ENCODE measurements around the gene SYTL1.

The SYTL1 gene

GRCh38 chr1:27374362-27375086 is 32.7 kb downstream of the SYTL1 start, which contains the start of gene FCN3:
Gene FCN3, minus strand, starts transcription at chr1:27374824. Its CDS starts 6 bp downstream, at chr1:27374818.
- Histone ChIP-seq H3K4me1 (ENCODE audit: insufficient read depth, poor library complexity, severe bottlenecking) (no peaks in the 10 kb centered on the region), H3K27me3 (ENCODE audit: insufficient read depth, poor library complexity, severe bottlenecking) (no peaks in the 10 kb centered on the region), H3K4me3 (ENCODE audit: severe bottlenecking) (no peak within 1 kb of the TSS), H3K36me3 (ENCODE audit: low read depth) (no peaks in the 10 kb centered on the region), H3K9me3 (ENCODE audit: severe bottlenecking) (no peaks in the 10 kb centered on the region), H3K27ac (ENCODE audit: poor library complexity, severe bottlenecking) (no peak within 1 kb of the TSS)
- ATAC-seq (ENCODE audit: low read depth) (no peak), DNase-seq (ENCODE audit: low spot score) (peak; percentile 50)
- TF ChIP-seq CTCF (IDR thresholded peaks at IDR 0.05; ENCODE audit: poor library complexity, severe bottlenecking): no peak

GRCh38 chr1:27377760-27378495 is 36.1 kb downstream of the SYTL1 start:
- no peak for DNase-seq (ENCODE audit: low spot score)
- no peak for ATAC-seq (ENCODE audit: low read depth)
- no peaks in the 10 kb centered on the region for H3K27me3 ChIP-seq (ENCODE audit: insufficient read depth, poor library complexity, severe bottlenecking)
- H3K4me1 ChIP-seq (ENCODE audit: insufficient read depth, poor library complexity, severe bottlenecking): no peaks in the 10 kb centered on the region
- no peak for TF ChIP-seq CTCF (IDR thresholded peaks at IDR 0.05; ENCODE audit: poor library complexity, severe bottlenecking)
- H3K27ac ChIP-seq (ENCODE audit: poor library complexity, severe bottlenecking): no peak overlapping the region
- no peak overlapping the region for H3K4me3 ChIP-seq (ENCODE audit: severe bottlenecking)
- H3K9me3 ChIP-seq (ENCODE audit: severe bottlenecking): no peaks in the 10 kb centered on the region
- H3K36me3 ChIP-seq (ENCODE audit: low read depth): no peaks in the 10 kb centered on the region

- H3K4me1 ChIP-seq (ENCODE audit: insufficient read depth, poor library complexity, severe bottlenecking): no peaks in the 10 kb centered on the region
- H3K4me3 ChIP-seq (ENCODE audit: severe bottlenecking): no peak overlapping the region
- no peak for TF ChIP-seq CTCF (IDR thresholded peaks at IDR 0.05; ENCODE audit: poor library complexity, severe bottlenecking)
- ATAC-seq (ENCODE audit: low read depth) (no peak), DNase-seq (ENCODE audit: low spot score) (no peak)
- H3K27me3 ChIP-seq (ENCODE audit: insufficient read depth, poor library complexity, severe bottlenecking): no peaks in the 10 kb centered on the region
- no peak overlapping the region for H3K27ac ChIP-seq (ENCODE audit: poor library complexity, severe bottlenecking)
- H3K9me3 ChIP-seq (ENCODE audit: severe bottlenecking): no peaks in the 10 kb centered on the region
- no peaks in the 10 kb centered on the region for H3K36me3 ChIP-seq (ENCODE audit: low read depth)
Observed at GRCh38 chr1:27379564-27380122, 37.8 kb downstream of the SYTL1 start.

- DNase-seq (ENCODE audit: low spot score): no peak
- Histone ChIP-seq H3K4me3 (ENCODE audit: severe bottlenecking) (no peak overlapping the region), H3K27me3 (ENCODE audit: insufficient read depth, poor library complexity, severe bottlenecking) (no peaks in the 10 kb centered on the region), H3K36me3 (ENCODE audit: low read depth) (no peaks in the 10 kb centered on the region), H3K9me3 (ENCODE audit: severe bottlenecking) (no peaks in the 10 kb centered on the region), H3K27ac (ENCODE audit: poor library complexity, severe bottlenecking) (no peak overlapping the region), H3K4me1 (ENCODE audit: insufficient read depth, poor library complexity, severe bottlenecking) (no peaks in the 10 kb centered on the region)
- TF ChIP-seq CTCF (IDR thresholded peaks at IDR 0.05; ENCODE audit: poor library complexity, severe bottlenecking): no peak
- no peak for ATAC-seq (ENCODE audit: low read depth)
Observed at GRCh38 chr1:27380224-27380623, 38.4 kb downstream of the SYTL1 start.
